Calu3 (cell line): Measurements from ENCODE around the gene SLC22A8. TPM values are rescaled to one million over a fixed set of nuclear protein-coding genes. Genes with fewer than 3 reads are reported as not detected.

Experiments
- BruUV-seq: library from RNA; stranded (reverse); fragments of 400-500 nt; replicated peaks from 2 replicates; lab custom pipeline; 2021; lab: Mats Ljungman, UMichigan
- CTCF ChIA-PET: fragments of 300-600 bp; sonication (Branson Sonifier 250); formaldehyde crosslinking; loops from one replicate; lab custom pipeline; 2022; ENCODE audit warnings: antibody characterized with exemption; lab: Charles Lee
- DNase-seq: peaks from one replicate; pipeline ENCODE4 v3.0.0; 2022
- H3K27ac Mint-ChIP-seq: one replicate; pipeline ENCODE4 v1.8.0; 2022; ENCODE audit warnings: mixed read lengths; ENCODE audit not compliant: unreplicated experiment
- H3K27me3 Mint-ChIP-seq: one replicate; pipeline ENCODE4 v1.8.0; 2022; ENCODE audit warnings: mixed read lengths; ENCODE audit not compliant: unreplicated experiment
- H3K36me3 Mint-ChIP-seq: one replicate; pipeline ENCODE4 v1.8.0; 2022; ENCODE audit warnings: mild to moderate bottlenecking, moderate library complexity, mixed read lengths; ENCODE audit not compliant: insufficient read depth, unreplicated experiment
- H3K4me1 Mint-ChIP-seq: one replicate; pipeline ENCODE4 v1.8.0; 2022; ENCODE audit warnings: mild to moderate bottlenecking, low read depth, mixed read lengths; ENCODE audit not compliant: unreplicated experiment
- H3K4me3 Mint-ChIP-seq: one replicate; pipeline ENCODE4 v1.8.0; 2022; ENCODE audit warnings: mild to moderate bottlenecking, low read depth, moderate library complexity, mixed read lengths; ENCODE audit not compliant: unreplicated experiment
- H3K9me3 Mint-ChIP-seq: one replicate; pipeline ENCODE4 v1.8.0; 2022; ENCODE audit warnings: low read depth, mixed read lengths; ENCODE audit not compliant: unreplicated experiment
- CTCF ChIP-seq: fragments of 200-600 bp; IDR thresholded peaks from one replicate; pipeline ENCODE4 v1.8.0; 2022; ENCODE audit warnings: antibody characterized with exemption; ENCODE audit not compliant: unreplicated experiment
- intact Hi-C: fragments of 100-400 bp; cut with micrococcal nuclease; formaldehyde crosslinking; loops from one replicate; pipeline ENCODE4 v1.10.0; 2022; ENCODE audit not compliant: unreplicated experiment
- total RNA-seq: library from RNA; stranded (reverse); gene quantifications from 2 replicates; pipeline ENCODE4 v1.2.3, GENCODE V29; 2022

The SLC22A8 gene
- total RNA-seq, 1 experiment from 2014 or later = not detected

- CTCF ChIA-PET = interaction anchor here (0.7 kb wide), 1 partner anchor 458 kb away, joined by 3 read pairs; no protein-coding TSS in a partner anchor
Measured at GRCh38 chr11:62958547-62959421, 56.9 kb downstream of the SLC22A8 start.

GRCh38 chr11:62957147-62957546 lies 58.5 kb downstream of the SLC22A8 start:
- H3K36me3 Mint-ChIP-seq = no peaks in the 10 kb centered on the region
- intact Hi-C loops = no loop called here
- H3K4me1 Mint-ChIP-seq = no peaks in the 10 kb centered on the region
- TF ChIP-seq CTCF = no peak
- CTCF ChIA-PET = no interaction called here
- no peak for DNase-seq
- H3K27me3 Mint-ChIP-seq = peaks cover 21% of the 10 kb centered on the region
- no peak overlapping the region for H3K27ac Mint-ChIP-seq
- no peaks in the 10 kb centered on the region for H3K9me3 Mint-ChIP-seq
- no peak overlapping the region for H3K4me3 Mint-ChIP-seq
- BruUV-seq = no TSS peak

More at GRCh38 chr11:62958547-62959421, 56.9 kb downstream of the SLC22A8 start:
- intact Hi-C loops = no loop called here
- Mint-ChIP-seq H3K9me3 (no peaks in the 10 kb centered on the region), H3K4me1 (no peaks in the 10 kb centered on the region), H3K27ac (no peak overlapping the region), H3K27me3 (peaks cover 32% of the 10 kb centered on the region), H3K4me3 (no peak overlapping the region), H3K36me3 (no peaks in the 10 kb centered on the region)
- BruUV-seq = no TSS peak
- TF ChIP-seq CTCF = no peak
- no peak for DNase-seq

- H3K9me3 Mint-ChIP-seq = no peaks in the 10 kb centered on the region
- DNase-seq = no peak
- TF ChIP-seq CTCF = no peak
- H3K4me3 Mint-ChIP-seq = no peak overlapping the region
- H3K27me3 Mint-ChIP-seq = peaks cover 35% of the 10 kb centered on the region
- no TSS peak for BruUV-seq
- intact Hi-C loops = no loop called here
- no peaks in the 10 kb centered on the region for H3K4me1 Mint-ChIP-seq
- H3K27ac Mint-ChIP-seq = no peak overlapping the region
- H3K36me3 Mint-ChIP-seq = no peaks in the 10 kb centered on the region
- CTCF ChIA-PET = no interaction called here
Measured at GRCh38 chr11:62954478-62954877, 61.2 kb downstream of the SLC22A8 start.

- no peak for TF ChIP-seq CTCF
- H3K27ac Mint-ChIP-seq = no peak overlapping the region
- H3K4me3 Mint-ChIP-seq = no peak overlapping the region
- H3K4me1 Mint-ChIP-seq = no peaks in the 10 kb centered on the region
- peaks cover 41% of the 10 kb centered on the region for H3K27me3 Mint-ChIP-seq
- H3K9me3 Mint-ChIP-seq = no peaks in the 10 kb centered on the region
- intact Hi-C loops = no loop called here
- CTCF ChIA-PET = no interaction called here
- BruUV-seq = no TSS peak
- no peak for DNase-seq
- no peaks in the 10 kb centered on the region for H3K36me3 Mint-ChIP-seq
Measured at GRCh38 chr11:62953811-62954210, 61.8 kb downstream of the SLC22A8 start.
